ENCODE measurements around the gene PEX14. TPM values are rescaled to one million over a fixed set of nuclear protein-coding genes. Genes with fewer than 3 reads are reported as not detected.

Gene PEX14
- total RNA-seq, 5 donors from 2014 or later (not counting 1 experiment from before 2014, with no cell fraction given): 22.3 to 24.5 (median 22.7) TPM

- ATAC-seq (replicated peaks in 1 of 4) (no peak), DNase-seq (no peak)
- Mint-ChIP-seq H3K27me3 (no peaks in the 10 kb centered on the region), H3K4me1 (no peaks in the 10 kb centered on the region), H3K27ac (no peak overlapping the region), H3K4me3 (no peak overlapping the region), H3K9me3 (no peaks in the 10 kb centered on the region), H3K36me3 (peaks cover 29% of the 10 kb centered on the region)
- ChIA-PET CTCF (no interaction called here), POLR2A (no interaction called here)
- 87% methylated on average over 3 of the region's 13 CpGs for WGBS (ENCODE audit: insufficient coverage)
- Histone ChIP-seq H3K27ac (ENCODE audit: low read length) (no peak overlapping the region), H3K27me3 (replicated peaks in 1 of 2; ENCODE audit: control insufficient read depth in 2 of 2, extremely low read depth in 1 of 2, insufficient read depth in 2 of 2, low read length in 1 of 2) (no peaks in the 10 kb centered on the region), H3K9me3 (no peaks in the 10 kb centered on the region), H3K36me3 (ENCODE audit: control insufficient read depth in 2 of 2, extremely low read depth in 1 of 2, insufficient read depth in 1 of 2, low read length in 1 of 2) (peaks cover 2 to 3% of the 10 kb centered on the region in 2 donors), H3K4me1 (ENCODE audit: control insufficient read depth in 1 of 2, extremely low read depth in 1 of 2, insufficient read depth in 2 of 2, low read length in 2 of 2) (no peaks in the 10 kb centered on the region), H3K4me3 (ENCODE audit: control insufficient read depth in 1 of 2, extremely low read depth in 1 of 2, low read length in 1 of 2) (no peak overlapping the region)
These were observed 123.0 kb downstream of the PEX14 start for GRCh38 chr1:10597492-10598388.

DNA sequence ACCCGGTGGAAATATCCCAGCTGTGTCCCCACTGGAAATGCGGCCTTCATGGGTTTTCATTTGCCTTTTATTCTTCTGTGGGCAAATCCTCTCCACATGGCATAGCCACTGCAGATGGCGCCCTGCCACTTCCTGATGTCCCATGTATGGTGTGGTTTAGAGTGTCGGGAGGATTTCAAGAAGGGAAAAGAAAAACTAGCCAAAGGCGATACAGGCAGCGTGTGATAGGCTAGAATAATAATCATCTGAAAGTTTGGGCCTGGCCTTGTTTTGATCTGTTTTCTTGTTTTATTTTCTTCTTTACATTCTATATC, 123.6 kb downstream of the PEX14 start:
- ChIA-PET CTCF (no interaction called here), POLR2A (no interaction called here)
- H3K9me3 ChIP-seq: no peaks in the 10 kb centered on the region
- no peaks in the 10 kb centered on the region for H3K27me3 ChIP-seq (replicated peaks in 1 of 2; ENCODE audit: control insufficient read depth in 2 of 2, extremely low read depth in 1 of 2, insufficient read depth in 2 of 2, low read length in 1 of 2)
- ATAC-seq (replicated peaks in 1 of 4): no peak
- Mint-ChIP-seq H3K4me1 (no peaks in the 10 kb centered on the region), H3K27ac (no peak overlapping the region), H3K27me3 (no peaks in the 10 kb centered on the region), H3K4me3 (no peak overlapping the region), H3K36me3 (peaks cover 34% of the 10 kb centered on the region), H3K9me3 (no peaks in the 10 kb centered on the region)
- no peak overlapping the region for H3K27ac ChIP-seq (ENCODE audit: low read length)
- no peak for DNase-seq
- no peaks in the 10 kb centered on the region for H3K4me1 ChIP-seq (ENCODE audit: control insufficient read depth in 1 of 2, extremely low read depth in 1 of 2, insufficient read depth in 2 of 2, low read length in 2 of 2)
- H3K36me3 ChIP-seq (ENCODE audit: control insufficient read depth in 2 of 2, extremely low read depth in 1 of 2, insufficient read depth in 1 of 2, low read length in 1 of 2): peaks cover 2 to 3% of the 10 kb centered on the region in 2 donors
- H3K4me3 ChIP-seq (ENCODE audit: control insufficient read depth in 1 of 2, extremely low read depth in 1 of 2, low read length in 1 of 2): no peak overlapping the region
- WGBS (ENCODE audit: insufficient coverage): no CpG with 5 or more reads among the region's 6 CpGs

DNA sequence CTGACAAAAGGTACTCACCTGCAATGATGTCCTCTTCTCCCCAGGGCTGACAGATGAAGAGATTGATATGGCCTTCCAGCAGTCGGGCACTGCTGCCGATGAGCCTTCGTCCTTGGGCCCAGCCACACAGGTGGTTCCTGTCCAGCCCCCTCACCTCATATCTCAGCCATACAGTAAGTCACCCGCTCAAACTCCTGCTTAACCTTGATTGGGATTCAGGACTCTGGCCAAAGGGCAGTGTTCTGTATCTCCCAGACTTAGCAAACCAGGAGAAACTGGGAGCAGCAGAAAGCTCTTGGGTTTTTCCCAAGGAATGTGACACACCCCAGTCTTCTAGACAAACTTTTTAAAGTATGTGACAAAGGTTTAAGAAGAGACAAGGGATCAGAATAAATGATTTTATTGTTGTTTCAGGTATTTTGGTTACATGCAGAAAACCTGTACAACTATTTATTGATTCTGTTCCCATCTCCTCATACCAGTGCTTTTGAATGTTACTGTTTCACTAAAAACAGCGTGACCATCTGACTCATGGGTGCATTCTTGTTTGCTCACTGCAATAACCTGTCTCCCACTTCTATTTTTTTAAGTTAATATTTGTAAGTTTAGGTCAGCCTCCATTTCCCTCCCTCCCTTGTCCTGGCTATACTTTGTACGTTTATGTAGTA, 124.6 kb downstream of the PEX14 start:
- H3K9me3 Mint-ChIP-seq: no peaks in the 10 kb centered on the region
- no peak overlapping the region for H3K27ac Mint-ChIP-seq
- CTCF ChIA-PET: no interaction called here
- H3K36me3 ChIP-seq (ENCODE audit: control insufficient read depth in 2 of 2, extremely low read depth in 1 of 2, insufficient read depth in 1 of 2, low read length in 1 of 2): peaks cover 2 to 3% of the 10 kb centered on the region in 2 donors
- no peaks in the 10 kb centered on the region for H3K27me3 Mint-ChIP-seq
- H3K36me3 Mint-ChIP-seq: peaks cover 44% of the 10 kb centered on the region
- H3K27ac ChIP-seq (ENCODE audit: low read length): no peak overlapping the region
- no peak for ATAC-seq (replicated peaks in 1 of 4)
- no peaks in the 10 kb centered on the region for H3K27me3 ChIP-seq (replicated peaks in 1 of 2; ENCODE audit: control insufficient read depth in 2 of 2, extremely low read depth in 1 of 2, insufficient read depth in 2 of 2, low read length in 1 of 2)
- no peaks in the 10 kb centered on the region for H3K4me1 Mint-ChIP-seq
- DNase-seq: no peak
- POLR2A ChIA-PET: no interaction called here
- H3K9me3 ChIP-seq: no peaks in the 10 kb centered on the region
- 100% methylated on average over 4 of the region's 6 CpGs for WGBS (ENCODE audit: insufficient coverage)
- no peak overlapping the region for H3K4me3 ChIP-seq (ENCODE audit: control insufficient read depth in 1 of 2, extremely low read depth in 1 of 2, low read length in 1 of 2)
- H3K4me1 ChIP-seq (ENCODE audit: control insufficient read depth in 1 of 2, extremely low read depth in 1 of 2, insufficient read depth in 2 of 2, low read length in 2 of 2): no peaks in the 10 kb centered on the region
- no peak overlapping the region for H3K4me3 Mint-ChIP-seq

GRCh38 chr1:10601342-10602070, 126.8 kb downstream of the PEX14 start:
- Histone ChIP-seq H3K4me3 (ENCODE audit: control insufficient read depth in 1 of 2, extremely low read depth in 1 of 2, low read length in 1 of 2) (no peak overlapping the region), H3K36me3 (ENCODE audit: control insufficient read depth in 2 of 2, extremely low read depth in 1 of 2, insufficient read depth in 1 of 2, low read length in 1 of 2) (peaks cover 2 to 6% of the 10 kb centered on the region in 2 donors), H3K27me3 (replicated peaks in 1 of 2; ENCODE audit: control insufficient read depth in 2 of 2, extremely low read depth in 1 of 2, insufficient read depth in 2 of 2, low read length in 1 of 2) (no peaks in the 10 kb centered on the region), H3K9me3 (no peaks in the 10 kb centered on the region), H3K4me1 (ENCODE audit: control insufficient read depth in 1 of 2, extremely low read depth in 1 of 2, insufficient read depth in 2 of 2, low read length in 2 of 2) (no peaks in the 10 kb centered on the region), H3K27ac (ENCODE audit: low read length) (no peak overlapping the region)
- Mint-ChIP-seq H3K4me3 (no peak overlapping the region), H3K4me1 (no peaks in the 10 kb centered on the region), H3K36me3 (peaks cover 59% of the 10 kb centered on the region), H3K27me3 (no peaks in the 10 kb centered on the region), H3K9me3 (no peaks in the 10 kb centered on the region), H3K27ac (no peak overlapping the region)
- no peak for DNase-seq
- ChIA-PET POLR2A (no interaction called here), CTCF (interaction anchor here in 1 of 2 donors (0.7 kb wide), 1 partner anchor 1491 kb away, joined by 3 read pairs; no protein-coding TSS in a partner anchor)
- WGBS (ENCODE audit: insufficient coverage): 100% methylated on average over 5 of the region's 6 CpGs
- ATAC-seq (replicated peaks in 1 of 4): no peak

- WGBS (ENCODE audit: insufficient coverage): no CpG with 5 or more reads among the region's 3 CpGs
- Mint-ChIP-seq H3K4me3 (no peak overlapping the region), H3K36me3 (peaks cover 59% of the 10 kb centered on the region), H3K27me3 (no peaks in the 10 kb centered on the region), H3K4me1 (no peaks in the 10 kb centered on the region), H3K27ac (no peak overlapping the region), H3K9me3 (no peaks in the 10 kb centered on the region)
- H3K9me3 ChIP-seq: no peaks in the 10 kb centered on the region
- peaks cover 0 to 6% of the 10 kb centered on the region in 2 donors for H3K36me3 ChIP-seq (ENCODE audit: control insufficient read depth in 2 of 2, extremely low read depth in 1 of 2, insufficient read depth in 1 of 2, low read length in 1 of 2)
- no peaks in the 10 kb centered on the region for H3K4me1 ChIP-seq (ENCODE audit: control insufficient read depth in 1 of 2, extremely low read depth in 1 of 2, insufficient read depth in 2 of 2, low read length in 2 of 2)
- POLR2A ChIA-PET: no interaction called here
- no peaks in the 10 kb centered on the region for H3K27me3 ChIP-seq (replicated peaks in 1 of 2; ENCODE audit: control insufficient read depth in 2 of 2, extremely low read depth in 1 of 2, insufficient read depth in 2 of 2, low read length in 1 of 2)
- H3K27ac ChIP-seq (ENCODE audit: low read length): no peak overlapping the region
- CTCF ChIA-PET: interaction anchor here in 1 of 2 donors (0.7 kb wide), 1 partner anchor 1748 kb away, joined by 3 read pairs; no protein-coding TSS in a partner anchor
- no peak overlapping the region for H3K4me3 ChIP-seq (ENCODE audit: control insufficient read depth in 1 of 2, extremely low read depth in 1 of 2, low read length in 1 of 2)
- ATAC-seq (replicated peaks in 1 of 4): no peak
- no peak for DNase-seq
These were observed 128.2 kb downstream of the PEX14 start for GRCh38 chr1:10602936-10603335.

DNA sequence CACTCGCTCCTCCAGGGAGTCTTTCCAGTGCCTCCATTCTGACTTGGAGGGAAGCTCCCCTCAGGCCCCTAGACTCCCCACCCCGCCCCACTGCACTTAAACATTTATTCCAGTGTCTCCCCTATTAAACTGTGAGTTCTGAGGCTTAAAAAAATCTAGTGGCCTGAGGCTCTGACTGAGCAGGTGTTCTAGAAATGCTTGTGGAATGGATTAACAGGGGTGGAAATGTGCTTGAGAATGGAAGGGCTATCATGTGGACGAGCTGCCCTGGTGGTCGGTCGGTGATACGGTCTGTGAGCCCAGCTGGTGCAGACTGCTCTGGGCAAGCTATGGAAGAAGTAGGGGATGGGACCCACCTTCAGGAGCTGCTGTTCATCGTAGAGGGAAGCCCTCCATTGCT, 130.2 kb downstream of the PEX14 start:
- Mint-ChIP-seq H3K27me3 (no peaks in the 10 kb centered on the region), H3K9me3 (no peaks in the 10 kb centered on the region), H3K36me3 (peaks cover 49% of the 10 kb centered on the region), H3K27ac (no peak overlapping the region), H3K4me1 (no peaks in the 10 kb centered on the region), H3K4me3 (no peak overlapping the region)
- H3K27ac ChIP-seq (ENCODE audit: low read length): no peak overlapping the region
- DNase-seq (no peak), ATAC-seq (replicated peaks in 1 of 4) (no peak)
- H3K9me3 ChIP-seq: no peaks in the 10 kb centered on the region
- WGBS (ENCODE audit: insufficient coverage): 100% methylated on average over 5 of the region's 7 CpGs
- peaks cover 0 to 3% of the 10 kb centered on the region in 2 donors for H3K36me3 ChIP-seq (ENCODE audit: control insufficient read depth in 2 of 2, extremely low read depth in 1 of 2, insufficient read depth in 1 of 2, low read length in 1 of 2)
- no peaks in the 10 kb centered on the region for H3K4me1 ChIP-seq (ENCODE audit: control insufficient read depth in 1 of 2, extremely low read depth in 1 of 2, insufficient read depth in 2 of 2, low read length in 2 of 2)
- CTCF ChIA-PET: no interaction called here
- POLR2A ChIA-PET: no interaction called here
- H3K4me3 ChIP-seq (ENCODE audit: control insufficient read depth in 1 of 2, extremely low read depth in 1 of 2, low read length in 1 of 2): no peak overlapping the region
- H3K27me3 ChIP-seq (replicated peaks in 1 of 2; ENCODE audit: control insufficient read depth in 2 of 2, extremely low read depth in 1 of 2, insufficient read depth in 2 of 2, low read length in 1 of 2): no peaks in the 10 kb centered on the region

All from T-cell (primary cell).